ENCODE data around the gene ECD. TPM values are rescaled to one million over a fixed set of nuclear protein-coding genes. Genes with fewer than 3 reads are reported as not detected.

ECD gene
- total RNA-seq, 1 donor from 2014 or later, result 44.0 TPM

DNA sequence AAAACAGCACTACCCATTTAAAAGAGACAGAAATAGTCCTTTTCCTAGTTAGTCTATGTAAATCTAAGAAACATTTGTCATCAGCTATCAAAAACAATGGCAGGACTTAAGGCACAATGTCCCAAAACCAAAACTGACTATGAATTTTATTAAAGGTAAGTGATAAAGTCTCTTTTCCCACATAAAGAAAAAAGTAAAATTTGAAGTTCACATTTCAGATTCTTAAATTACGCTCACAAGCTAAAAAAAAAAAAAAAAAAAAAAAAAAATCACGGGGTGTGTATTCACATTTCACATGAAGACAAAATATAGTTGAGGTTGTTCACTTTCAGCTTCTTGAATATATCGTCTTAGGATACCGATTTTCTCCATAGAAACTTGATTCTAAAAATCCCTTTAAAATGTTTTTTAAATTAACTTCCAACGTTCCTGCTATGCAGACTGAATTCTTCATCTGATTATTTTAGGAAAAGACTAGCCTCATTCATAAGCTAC, 72.8 kb downstream of the ECD start:
- H3K27me3 ChIP-seq, result no peaks in the 10 kb centered on the region
- no peaks in the 10 kb centered on the region for H3K9me3 Mint-ChIP-seq
- H3K36me3 Mint-ChIP-seq, result peaks cover 6% of the 10 kb centered on the region
- H3K4me1 Mint-ChIP-seq, result peaks cover 21% of the 10 kb centered on the region
- peak overlapping the region; percentile 35 for H2AFZ ChIP-seq (replicated peaks)
- peaks cover 64% of the 10 kb centered on the region for H3K79me2 ChIP-seq (ENCODE audit: low read depth)
- H4K20me1 ChIP-seq (ENCODE audit: low read depth), result peaks cover 50% of the 10 kb centered on the region
- no peak for DNase-seq (ENCODE audit: low spot score)
- peak overlapping the region; percentile 93 for H3K27ac Mint-ChIP-seq
- no peaks in the 10 kb centered on the region for H3K9me3 ChIP-seq (ENCODE audit: low read depth)
- H3K4me3 ChIP-seq, result peak overlapping the region; percentile 75
- peaks cover 16% of the 10 kb centered on the region for H3K4me1 ChIP-seq
- peak overlapping the region; percentile 69 for H3K9ac ChIP-seq
- no peaks in the 10 kb centered on the region for H3K36me3 ChIP-seq
- peak overlapping the region; percentile 98 for H3K4me2 ChIP-seq
- peak overlapping the region; percentile 52 for H3K27ac ChIP-seq
- TF ChIP-seq EZH2 (IDR thresholded peaks at IDR 0.05) (no peak), EZH2phosphoT487 (IDR thresholded peaks at IDR 0.05) (no peak)
- TF ChIP-seq, protein P1, sequence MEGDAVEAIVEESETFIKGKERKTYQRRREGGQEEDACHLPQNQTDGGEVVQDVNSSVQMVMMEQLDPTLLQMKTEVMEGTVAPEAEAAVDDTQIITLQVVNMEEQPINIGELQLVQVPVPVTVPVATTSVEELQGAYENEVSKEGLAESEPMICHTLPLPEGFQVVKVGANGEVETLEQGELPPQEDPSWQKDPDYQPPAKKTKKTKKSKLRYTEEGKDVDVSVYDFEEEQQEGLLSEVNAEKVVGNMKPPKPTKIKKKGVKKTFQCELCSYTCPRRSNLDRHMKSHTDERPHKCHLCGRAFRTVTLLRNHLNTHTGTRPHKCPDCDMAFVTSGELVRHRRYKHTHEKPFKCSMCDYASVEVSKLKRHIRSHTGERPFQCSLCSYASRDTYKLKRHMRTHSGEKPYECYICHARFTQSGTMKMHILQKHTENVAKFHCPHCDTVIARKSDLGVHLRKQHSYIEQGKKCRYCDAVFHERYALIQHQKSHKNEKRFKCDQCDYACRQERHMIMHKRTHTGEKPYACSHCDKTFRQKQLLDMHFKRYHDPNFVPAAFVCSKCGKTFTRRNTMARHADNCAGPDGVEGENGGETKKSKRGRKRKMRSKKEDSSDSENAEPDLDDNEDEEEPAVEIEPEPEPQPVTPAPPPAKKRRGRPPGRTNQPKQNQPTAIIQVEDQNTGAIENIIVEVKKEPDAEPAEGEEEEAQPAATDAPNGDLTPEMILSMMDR (IDR thresholded peaks at IDR 0.05), result no peak
- H3K27me3 Mint-ChIP-seq (ENCODE audit: insufficient read depth, low read depth), result peaks cover 4% of the 10 kb centered on the region
- H3K4me3 Mint-ChIP-seq, result peak overlapping the region; percentile 97
- H3F3A ChIP-seq (ENCODE audit: low read depth), result peaks cover 27% of the 10 kb centered on the region

DNA sequence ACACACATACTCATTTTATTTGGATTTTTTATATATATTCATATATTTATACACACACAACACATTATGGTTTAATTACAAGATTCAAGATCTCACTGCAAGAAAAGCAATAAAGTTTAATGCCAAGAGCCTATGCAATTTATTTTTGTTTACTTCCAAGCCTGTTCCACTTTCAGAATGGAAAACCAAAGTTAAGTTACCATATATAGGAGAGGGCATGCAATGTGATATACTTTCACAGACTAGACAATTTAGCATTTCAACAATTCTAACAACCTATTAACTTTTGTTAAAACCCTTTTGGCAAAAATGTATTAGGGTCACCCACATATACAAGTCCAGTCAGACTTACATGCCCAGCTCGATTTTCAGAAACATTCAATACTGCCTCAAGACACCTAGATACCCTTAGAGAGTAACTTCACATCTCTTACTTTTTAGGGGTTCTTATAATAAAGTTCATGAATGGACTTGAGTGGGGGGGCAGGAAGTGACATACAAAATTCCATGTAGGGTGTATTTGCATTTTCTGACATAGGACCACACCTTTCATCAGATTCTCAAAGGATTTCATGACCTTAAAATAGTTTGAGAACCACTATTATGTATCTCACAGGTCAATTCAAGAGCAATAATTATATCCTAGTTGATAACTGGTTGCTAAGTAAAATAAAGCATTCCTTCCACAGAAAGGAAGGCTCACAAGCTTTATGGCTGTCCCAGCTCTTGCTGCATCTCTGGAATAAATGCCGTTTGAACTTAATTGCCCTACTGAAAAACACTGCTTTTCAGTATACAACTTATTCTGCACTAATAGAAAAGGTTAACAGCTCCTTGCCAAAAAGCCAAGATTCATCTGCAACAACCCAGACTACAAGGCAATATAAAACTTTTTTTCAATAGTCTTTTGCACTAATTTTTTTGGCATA, 73.6 kb downstream of the ECD start:
- no peaks in the 10 kb centered on the region for H3K36me3 ChIP-seq
- peaks cover 72% of the 10 kb centered on the region for H3K79me2 ChIP-seq (ENCODE audit: low read depth)
- Mint-ChIP-seq H3K27me3 (ENCODE audit: insufficient read depth, low read depth) (peaks cover 4% of the 10 kb centered on the region), H3K27ac (no peak overlapping the region), H3K4me3 (peak overlapping the region; percentile 97), H3K4me1 (peaks cover 21% of the 10 kb centered on the region), H3K9me3 (no peaks in the 10 kb centered on the region), H3K36me3 (peaks cover 6% of the 10 kb centered on the region)
- peaks cover 16% of the 10 kb centered on the region for H3K4me1 ChIP-seq
- H3K9ac ChIP-seq, result peak overlapping the region; percentile 69
- peak overlapping the region; percentile 75 for H3K4me3 ChIP-seq
- H3K9me3 ChIP-seq (ENCODE audit: low read depth), result no peaks in the 10 kb centered on the region
- no peak overlapping the region for H2AFZ ChIP-seq (replicated peaks)
- H3K27ac ChIP-seq, result no peak overlapping the region
- H3K4me2 ChIP-seq, result peak overlapping the region; percentile 98
- TF ChIP-seq, protein P1 (IDR thresholded peaks at IDR 0.05), result no peak
- TF ChIP-seq EZH2phosphoT487 (IDR thresholded peaks at IDR 0.05) (no peak), EZH2 (IDR thresholded peaks at IDR 0.05) (no peak)
- no peaks in the 10 kb centered on the region for H3K27me3 ChIP-seq
- H3F3A ChIP-seq (ENCODE audit: low read depth), result peaks cover 27% of the 10 kb centered on the region
- H4K20me1 ChIP-seq (ENCODE audit: low read depth), result peaks cover 58% of the 10 kb centered on the region
- DNase-seq (ENCODE audit: low spot score), result no peak

DNA sequence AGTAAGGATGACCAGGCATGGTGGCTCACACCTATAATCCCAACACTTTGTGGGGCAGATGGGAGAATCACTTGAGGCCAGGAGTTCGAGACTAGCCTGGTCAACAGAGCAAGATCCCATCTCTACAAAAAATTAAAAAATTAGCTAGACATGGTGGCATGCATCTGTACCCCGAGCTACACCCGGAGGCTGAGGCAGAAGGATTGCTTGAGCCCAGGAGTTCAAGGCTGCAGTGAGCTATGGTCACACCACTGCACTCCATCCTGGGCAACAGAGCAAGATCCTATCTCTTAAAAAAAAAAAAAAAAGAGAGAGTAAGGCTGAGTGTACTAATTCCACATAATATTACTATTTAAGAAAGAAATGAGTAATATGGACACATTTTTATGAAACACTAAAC, 75.0 kb downstream of the ECD start:
- Histone ChIP-seq H3K9me3 (ENCODE audit: low read depth) (no peaks in the 10 kb centered on the region), H3F3A (ENCODE audit: low read depth) (peaks cover 27% of the 10 kb centered on the region), H3K36me3 (no peaks in the 10 kb centered on the region), H4K20me1 (ENCODE audit: low read depth) (peaks cover 72% of the 10 kb centered on the region), H3K27ac (no peak overlapping the region), H3K4me3 (no peak overlapping the region), H3K79me2 (ENCODE audit: low read depth) (peaks cover 86% of the 10 kb centered on the region), H3K27me3 (no peaks in the 10 kb centered on the region), H3K9ac (no peak overlapping the region), H2AFZ (replicated peaks) (no peak overlapping the region), H3K4me2 (no peak overlapping the region), H3K4me1 (peaks cover 16% of the 10 kb centered on the region)
- Mint-ChIP-seq H3K27me3 (ENCODE audit: insufficient read depth, low read depth) (peaks cover 7% of the 10 kb centered on the region), H3K9me3 (no peaks in the 10 kb centered on the region), H3K36me3 (peaks cover 6% of the 10 kb centered on the region), H3K4me1 (peaks cover 20% of the 10 kb centered on the region), H3K27ac (no peak overlapping the region), H3K4me3 (peak overlapping the region; percentile 52)
- DNase-seq (ENCODE audit: low spot score), result no peak
- no peak for TF ChIP-seq EZH2 (IDR thresholded peaks at IDR 0.05)
- no peak for TF ChIP-seq EZH2phosphoT487 (IDR thresholded peaks at IDR 0.05)
- TF ChIP-seq, protein P1 (IDR thresholded peaks at IDR 0.05), result no peak

Measured in neural progenitor cell (in vitro differentiated cells).